Stromal cell of bone marrow (primary cell): ENCODE results near the gene PTPRR.
A peak's percentile ranks its signal among the peaks of the same experiment; 100 is the strongest.

Experiments
- DNase-seq: peaks from one replicate; pipeline ENCODE4 v3.0.0-alpha.2; 2012; ENCODE audit warnings: low read depth

The PTPRR gene

DNA sequence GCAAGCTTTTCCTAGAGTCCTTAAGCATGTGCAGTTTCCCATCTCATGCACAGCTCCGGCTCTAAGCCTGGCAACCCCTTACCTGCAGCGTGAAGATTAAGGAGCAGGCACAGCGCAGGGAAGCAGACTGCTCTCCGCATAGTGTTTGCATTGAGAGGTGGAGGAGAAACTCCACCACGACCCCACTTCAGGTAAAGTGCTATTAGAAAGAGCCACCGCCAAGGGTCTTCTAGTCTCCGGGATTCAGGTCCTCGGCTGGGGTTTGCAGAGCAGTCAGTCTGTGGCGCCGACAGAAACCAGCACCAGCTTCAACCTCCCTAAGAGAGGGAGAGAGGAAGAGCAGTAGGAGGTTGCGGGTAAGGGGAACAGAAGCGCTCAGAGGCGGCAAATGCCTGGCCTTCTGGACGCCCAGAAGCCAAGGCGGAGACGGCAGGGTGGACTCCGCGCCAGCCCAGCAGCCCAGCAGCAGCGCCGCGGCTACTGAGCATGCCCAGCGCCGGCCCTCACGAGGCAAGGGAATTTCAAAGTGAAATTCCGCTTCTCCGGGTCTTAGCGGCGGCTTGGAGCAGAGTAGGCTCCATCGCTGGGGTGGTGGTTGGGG, at the start of gene PTPRR:
PTPRR (minus strand) TSS at position 488 of the 601 bp plus-strand sequence; CDS start at position 140, 348 bp downstream.
- DNase-seq: no peak

GRCh38 chr12:70966996-70967790, 46.7 kb upstream of the PTPRR start:
- no peak for DNase-seq

GRCh38 chr12:70966046-70966445, 45.5 kb upstream of the PTPRR start:
- no peak for DNase-seq

- DNase-seq: no peak
Measured at GRCh38 chr12:70964867-70965510, 44.5 kb upstream of the PTPRR start.

GRCh38 chr12:70963081-70963660, 42.6 kb upstream of the PTPRR start:
- no peak for DNase-seq

DNA sequence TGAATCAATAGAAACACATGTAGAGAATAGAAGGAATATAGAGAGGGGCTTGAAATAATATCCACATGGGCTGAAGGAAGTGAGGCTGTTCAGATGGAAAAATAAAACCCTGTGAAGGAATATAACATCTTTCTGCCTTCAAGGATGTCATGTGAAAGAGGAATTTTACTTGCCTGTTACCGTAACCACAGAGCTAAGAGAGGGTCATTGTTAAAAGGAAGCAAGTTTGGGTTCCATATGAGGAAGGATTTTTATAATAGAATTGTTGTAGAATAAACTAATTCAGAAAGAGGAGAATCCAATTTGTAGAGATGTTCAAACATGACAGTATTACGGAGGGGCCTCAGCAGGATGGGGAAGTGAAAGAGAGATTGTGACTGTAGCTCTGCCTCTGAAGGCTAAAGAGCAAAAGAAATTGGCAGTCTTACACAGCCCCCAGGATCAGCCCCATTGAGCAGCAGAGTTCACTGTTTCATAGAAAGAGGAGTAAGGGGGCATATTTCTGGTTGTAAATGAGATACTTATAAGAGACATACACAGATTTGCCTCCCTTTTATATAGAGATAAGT, 41.8 kb upstream of the PTPRR start:
- no peak for DNase-seq

GRCh38 chr12:70960484-70960883, 39.9 kb upstream of the PTPRR start:
- no peak for DNase-seq

GRCh38 chr12:70955415-70955814, 34.9 kb upstream of the PTPRR start:
- DNase-seq: no peak

- no peak for DNase-seq
Measured at GRCh38 chr12:70950451-70950850, 29.9 kb upstream of the PTPRR start.

DNA sequence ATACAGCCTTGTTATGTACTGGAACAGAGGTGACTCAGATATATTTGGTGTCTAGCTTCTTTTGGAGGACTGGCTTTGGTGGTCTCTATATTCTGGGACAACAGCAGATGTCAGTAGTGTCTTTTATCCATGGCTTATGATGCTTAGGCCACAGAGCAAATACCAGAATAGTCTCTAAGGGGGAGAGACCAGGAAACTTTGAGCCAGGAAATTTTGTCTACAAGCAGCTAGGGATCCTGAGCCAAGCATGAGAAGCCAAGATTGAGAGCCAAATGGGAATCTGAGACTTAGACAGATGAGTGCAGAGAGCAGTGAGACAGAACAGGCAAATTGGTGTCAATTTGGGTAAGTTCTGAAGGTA, 28.4 kb upstream of the PTPRR start:
- peak; percentile 39 for DNase-seq

DNA sequence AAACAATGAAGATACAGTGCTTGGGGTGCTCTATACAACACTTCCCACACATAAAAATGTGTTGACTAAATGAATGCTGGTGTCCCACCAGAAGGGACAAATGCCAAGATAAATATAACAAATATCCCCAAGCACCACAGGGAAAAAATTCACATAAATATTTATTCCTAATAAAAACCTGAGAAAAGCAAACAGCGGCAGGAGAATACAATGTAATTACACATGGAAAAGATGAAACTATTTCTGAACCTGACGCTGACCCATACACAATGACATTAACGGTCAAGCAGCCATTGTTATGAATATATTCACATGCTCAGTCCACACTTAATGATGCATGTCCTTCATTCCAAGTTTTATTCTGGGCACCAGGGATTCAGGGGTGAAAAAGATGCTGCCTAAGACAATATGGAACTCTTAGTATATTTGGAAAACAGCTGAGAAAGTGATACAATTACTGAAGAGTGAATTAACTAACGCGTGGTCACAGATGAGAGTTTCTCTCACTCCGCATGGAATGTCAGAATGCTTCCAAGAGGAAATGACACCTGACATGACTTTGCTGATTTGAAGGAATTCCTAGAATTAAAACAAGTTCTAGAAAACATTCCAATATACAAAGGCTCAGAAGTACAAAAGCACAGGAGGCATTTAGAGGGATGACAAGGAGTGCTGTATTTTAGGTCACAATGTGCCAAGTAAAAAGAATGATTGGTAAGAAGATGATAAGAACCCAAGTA, 27.9 kb upstream of the PTPRR start:
- DNase-seq: no peak

DNA sequence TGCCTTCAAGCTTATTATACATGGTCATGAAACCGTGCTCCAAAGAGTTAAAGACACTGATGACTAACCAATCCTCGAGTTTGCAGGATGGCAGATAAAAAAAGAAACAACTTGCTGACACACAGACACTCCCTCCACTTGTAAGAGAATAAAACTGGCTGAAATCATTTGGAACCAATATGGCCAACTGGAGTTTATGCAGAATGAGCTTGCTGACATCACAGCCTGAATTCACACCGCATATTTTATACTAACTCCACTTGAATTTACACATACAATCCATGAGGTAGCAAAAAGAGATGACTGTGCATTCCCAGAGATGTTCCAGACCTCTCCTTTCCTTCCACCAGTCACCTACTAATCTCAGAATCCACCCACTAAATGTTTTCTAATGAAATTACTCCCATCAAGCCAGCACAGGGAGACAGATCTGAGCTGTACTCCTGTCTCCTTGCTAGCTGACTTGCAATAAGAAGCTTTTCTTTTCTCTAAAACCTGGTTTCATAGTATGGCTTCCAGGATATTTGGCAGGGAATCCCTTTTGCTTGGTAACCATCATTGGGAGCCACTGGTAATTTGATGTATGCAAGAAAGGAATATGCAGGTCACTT, 15.8 kb upstream of the PTPRR start:
- no peak for DNase-seq

GRCh38 chr12:70933133-70933532, 12.6 kb upstream of the PTPRR start:
- DNase-seq: no peak

DNA sequence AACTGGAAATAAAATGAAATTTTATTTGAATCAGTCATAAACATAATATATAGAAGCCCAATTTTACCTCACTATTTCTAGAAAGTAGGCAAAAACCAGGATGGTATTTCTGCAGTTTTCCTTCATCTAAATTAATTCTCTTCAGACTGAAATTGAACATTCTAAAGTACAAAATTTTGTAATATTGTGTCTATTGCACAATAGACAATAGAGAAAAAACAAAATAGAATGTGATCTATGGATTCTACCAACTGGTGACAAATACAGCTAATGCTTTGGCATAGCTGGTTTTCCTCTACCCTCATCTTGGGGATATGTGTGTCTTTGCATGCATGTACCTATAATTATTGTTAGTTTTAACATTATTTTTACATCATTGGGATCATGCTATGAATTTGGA, 8.5 kb upstream of the PTPRR start:
- no peak for DNase-seq

- DNase-seq: no peak
Measured at GRCh38 chr12:70928071-70928470, 7.5 kb upstream of the PTPRR start.

- DNase-seq: no peak
Measured at GRCh38 chr12:70927356-70927755, 6.8 kb upstream of the PTPRR start.

- DNase-seq: no peak
Measured at GRCh38 chr12:70925539-70925938, 5.0 kb upstream of the PTPRR start.

DNA sequence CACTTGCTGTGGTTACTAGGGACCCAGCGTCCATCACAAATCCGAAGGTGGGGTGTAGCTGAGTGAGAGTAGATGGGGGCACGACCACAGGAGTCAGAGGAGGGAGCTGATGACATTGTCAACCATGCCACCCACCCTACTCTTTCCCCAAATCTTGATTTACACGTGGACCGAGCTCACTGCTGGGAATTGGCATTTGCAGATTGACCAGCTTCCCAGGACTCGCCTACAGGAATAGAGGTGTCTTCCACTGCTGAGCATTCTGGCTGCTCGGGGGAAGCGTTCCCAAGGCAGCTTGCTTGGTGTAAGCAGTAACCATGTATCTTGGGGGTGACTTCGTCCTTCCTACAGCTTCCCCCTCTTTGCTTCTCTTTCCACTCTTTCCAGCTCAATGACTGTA, 353 bp upstream of the PTPRR start:
- no peak for DNase-seq

GRCh38 chr12:70919597-70920035, 922 bp downstream of the PTPRR start:
- DNase-seq: no peak

GRCh38 chr12:70919176-70919575, 1.4 kb downstream of the PTPRR start:
- no peak for DNase-seq

DNA sequence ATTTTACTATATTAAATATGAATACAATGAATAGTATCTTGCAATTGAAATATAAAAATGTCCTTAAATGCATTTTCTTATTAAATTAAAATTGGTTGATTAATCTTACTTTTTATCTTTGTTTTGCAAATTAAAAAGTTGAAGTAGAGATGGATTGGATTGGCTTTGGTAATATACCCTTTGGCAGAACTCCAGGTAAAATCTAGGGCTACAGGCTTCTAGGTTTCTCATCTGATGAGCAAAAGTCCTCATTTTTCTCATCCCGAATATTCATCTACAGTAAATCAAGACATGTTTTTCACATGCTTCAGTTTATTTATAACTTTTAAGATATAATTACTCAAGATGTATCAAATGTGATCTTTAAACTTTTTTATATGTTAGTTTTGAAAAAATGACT, 2.2 kb downstream of the PTPRR start:
- no peak for DNase-seq
